ENCODE measurements around the gene USP11. TPM values are rescaled to one million over a fixed set of nuclear protein-coding genes. Genes with fewer than 3 reads are reported as not detected.

USP11 gene
- total RNA-seq, 2 donors from 2014 or later, result 113 to 214 TPM

DNA sequence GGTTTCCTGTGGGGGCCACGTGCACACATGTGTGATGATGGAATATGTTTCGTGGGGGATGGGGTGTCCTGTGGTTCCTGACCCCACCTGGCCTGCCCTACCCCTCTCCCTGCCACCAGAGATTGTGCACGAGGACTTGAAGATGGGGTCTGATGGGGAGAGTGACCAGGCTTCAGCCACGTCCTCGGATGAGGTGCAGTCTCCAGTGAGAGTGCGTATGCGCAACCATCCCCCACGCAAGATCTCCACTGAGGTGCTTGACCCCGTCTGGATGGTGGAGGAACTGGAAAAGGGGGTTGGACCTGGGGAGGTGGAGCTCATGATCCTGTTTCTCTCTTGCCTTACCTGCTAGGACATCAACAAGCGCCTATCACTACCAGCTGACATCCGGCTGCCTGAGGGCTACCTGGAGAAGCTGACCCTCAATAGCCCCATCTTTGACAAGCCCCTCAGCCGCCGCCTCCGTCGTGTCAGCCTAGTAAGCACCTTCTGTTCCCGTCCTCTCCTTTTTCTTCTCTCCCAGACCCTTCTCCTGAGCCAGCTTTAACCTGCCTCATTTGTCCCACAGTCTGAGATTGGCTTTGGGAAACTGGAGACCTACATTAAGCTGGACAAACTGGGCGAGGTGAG is 8.4 kb upstream of the USP11 start:
- Histone ChIP-seq H3K27me3 (ENCODE audit: control insufficient read depth, insufficient read depth, low read length, poor library complexity, severe bottlenecking) (no peaks in the 10 kb centered on the region), H3K4me3 (ENCODE audit: low read length) (no peak overlapping the region), H3K4me1 (ENCODE audit: control insufficient read depth, insufficient read depth, low read length) (no peaks in the 10 kb centered on the region), H3K36me3 (ENCODE audit: control insufficient read depth, insufficient read depth, low read length) (peaks cover 50% of the 10 kb centered on the region), H3K9ac (ENCODE audit: extremely low read depth, low read length, poor library complexity, severe bottlenecking) (no peak overlapping the region), H3K27ac (ENCODE audit: low read depth, low read length) (no peak overlapping the region), H3K9me3 (ENCODE audit: control insufficient read depth, low read length) (no peaks in the 10 kb centered on the region)
- Mint-ChIP-seq H3K27ac (no peak overlapping the region), H3K4me1 (peaks cover 16% of the 10 kb centered on the region), H3K36me3 (ENCODE audit: low read depth) (peaks cover 73% of the 10 kb centered on the region), H3K4me3 (no peak overlapping the region), H3K9me3 (no peaks in the 10 kb centered on the region), H3K27me3 (ENCODE audit: insufficient read depth) (no peaks in the 10 kb centered on the region)
- no peak for DNase-seq
- TF ChIP-seq CTCF (conservative IDR thresholded peaks at IDR 0.05), result no peak
- 95% methylated on average over 15 of the region's 17 CpGs; no CpG with 5 or more reads in 1 of the 2 experiments for WGBS, 2 experiments (ENCODE audit: insufficient coverage in 1 of 2, insufficient read length in 1 of 2)

DNA sequence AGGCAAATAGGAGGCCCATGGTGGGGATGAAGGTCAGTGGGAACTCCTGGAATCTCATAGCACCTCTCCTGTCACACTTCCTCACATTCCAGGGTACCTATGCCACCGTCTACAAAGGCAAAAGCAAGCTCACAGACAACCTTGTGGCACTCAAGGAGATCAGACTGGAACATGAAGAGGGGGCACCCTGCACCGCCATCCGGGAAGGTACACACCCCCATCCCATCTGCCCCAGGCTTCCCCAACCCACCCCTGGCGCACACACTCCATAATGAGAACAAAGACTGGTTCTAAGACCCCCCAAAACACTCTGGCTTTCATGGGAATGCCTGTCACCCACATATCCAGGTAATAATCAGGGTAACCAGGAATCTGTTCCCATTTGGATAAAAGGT is 7.9 kb upstream of the USP11 start:
- no peak for DNase-seq
- TF ChIP-seq CTCF (conservative IDR thresholded peaks at IDR 0.05), result no peak
- no peak overlapping the region for H3K9ac ChIP-seq (ENCODE audit: extremely low read depth, low read length, poor library complexity, severe bottlenecking)
- Mint-ChIP-seq H3K27me3 (ENCODE audit: insufficient read depth) (no peaks in the 10 kb centered on the region), H3K9me3 (no peaks in the 10 kb centered on the region), H3K36me3 (ENCODE audit: low read depth) (peaks cover 76% of the 10 kb centered on the region), H3K4me3 (no peak overlapping the region), H3K27ac (no peak overlapping the region), H3K4me1 (peaks cover 11% of the 10 kb centered on the region)
- H3K9me3 ChIP-seq (ENCODE audit: control insufficient read depth, low read length), result no peaks in the 10 kb centered on the region
- H3K4me1 ChIP-seq (ENCODE audit: control insufficient read depth, insufficient read depth, low read length), result no peaks in the 10 kb centered on the region
- no peak overlapping the region for H3K27ac ChIP-seq (ENCODE audit: low read depth, low read length)
- H3K27me3 ChIP-seq (ENCODE audit: control insufficient read depth, insufficient read depth, low read length, poor library complexity, severe bottlenecking), result no peaks in the 10 kb centered on the region
- H3K4me3 ChIP-seq (ENCODE audit: low read length), result no peak overlapping the region
- H3K36me3 ChIP-seq (ENCODE audit: control insufficient read depth, insufficient read depth, low read length), result peaks cover 50% of the 10 kb centered on the region
- 100% methylated on average over 1 of the region's 4 CpGs; no CpG with 5 or more reads in 1 of the 2 experiments for WGBS, 2 experiments (ENCODE audit: insufficient coverage in 1 of 2, insufficient read length in 1 of 2)

GRCh38 chrX:47226071-47226470 is 6.7 kb upstream of the USP11 start:
- H3K4me3 ChIP-seq (ENCODE audit: low read length), result no peak overlapping the region
- Mint-ChIP-seq H3K4me1 (no peaks in the 10 kb centered on the region), H3K9me3 (no peaks in the 10 kb centered on the region), H3K4me3 (no peak overlapping the region), H3K27me3 (ENCODE audit: insufficient read depth) (no peaks in the 10 kb centered on the region), H3K36me3 (ENCODE audit: low read depth) (peaks cover 77% of the 10 kb centered on the region), H3K27ac (no peak overlapping the region)
- no peak for DNase-seq
- H3K4me1 ChIP-seq (ENCODE audit: control insufficient read depth, insufficient read depth, low read length), result no peaks in the 10 kb centered on the region
- H3K27ac ChIP-seq (ENCODE audit: low read depth, low read length), result no peak overlapping the region
- no peaks in the 10 kb centered on the region for H3K9me3 ChIP-seq (ENCODE audit: control insufficient read depth, low read length)
- no peak for TF ChIP-seq CTCF (conservative IDR thresholded peaks at IDR 0.05)
- 92 to 100% methylated on average over 3 to 6 of the region's 6 CpGs for WGBS, 2 experiments (ENCODE audit: insufficient coverage in 1 of 2, insufficient read length in 1 of 2)
- no peak overlapping the region for H3K9ac ChIP-seq (ENCODE audit: extremely low read depth, low read length, poor library complexity, severe bottlenecking)
- H3K36me3 ChIP-seq (ENCODE audit: control insufficient read depth, insufficient read depth, low read length), result peaks cover 50% of the 10 kb centered on the region
- H3K27me3 ChIP-seq (ENCODE audit: control insufficient read depth, insufficient read depth, low read length, poor library complexity, severe bottlenecking), result no peaks in the 10 kb centered on the region

Data from endodermal cell (in vitro differentiated cells).